ENCODE data around the gene ARHGEF38. TPM values are rescaled to one million over a fixed set of nuclear protein-coding genes. Genes with fewer than 3 reads are reported as not detected.
"Not testable (repeated sequence)": the region's sequence is repeated elsewhere in the genome, so short reads cannot be mapped to it uniquely, and the experiment has no call there.

The ARHGEF38 gene
- total and polyA plus RNA-seq, 11 donors: not detected

DNA sequence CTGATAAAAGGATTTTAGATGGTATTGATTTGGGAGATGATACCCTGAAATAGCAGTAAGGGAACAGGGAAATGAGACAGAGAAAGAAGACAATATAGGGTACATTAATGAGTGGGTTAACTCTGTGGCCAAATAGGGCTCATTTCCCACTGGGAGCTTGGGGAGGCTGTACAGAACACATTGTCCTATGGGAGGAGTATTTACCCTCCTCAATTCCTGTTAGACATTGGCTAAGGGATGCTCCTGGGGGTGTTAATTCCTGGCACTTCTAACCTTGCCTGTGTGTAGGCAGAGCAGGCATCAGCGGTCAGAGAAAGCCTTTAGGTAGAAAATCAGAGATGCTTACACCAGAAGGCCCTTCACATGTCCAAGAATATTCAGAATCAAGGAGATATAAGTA, 49.0 kb downstream of the ARHGEF38 start:
- ATAC-seq (no peak), DNase-seq (no peak)
- intact Hi-C loops (cut with DNase I): no loop called here
- Histone ChIP-seq H3K4me1 (peaks cover 0 to 16% (median 0%) of the 10 kb centered on the region in 12 donors), H3K9me3 (no peaks in the 10 kb centered on the region), H3K27ac (no peak overlapping the region), H3K4me3 (no peak overlapping the region), H3K36me3 (no peaks in the 10 kb centered on the region), H3K27me3 (peaks cover 0 to 3% (median 0%) of the 10 kb centered on the region in 9 donors)
- WGBS, 4 donors: 85 to 93% (median 88%) methylated on average over 1 of the region's 1 CpG
- no peak for TF ChIP-seq POLR2A (IDR thresholded peaks at IDR 0.05)
- TF ChIP-seq, protein P1, sequence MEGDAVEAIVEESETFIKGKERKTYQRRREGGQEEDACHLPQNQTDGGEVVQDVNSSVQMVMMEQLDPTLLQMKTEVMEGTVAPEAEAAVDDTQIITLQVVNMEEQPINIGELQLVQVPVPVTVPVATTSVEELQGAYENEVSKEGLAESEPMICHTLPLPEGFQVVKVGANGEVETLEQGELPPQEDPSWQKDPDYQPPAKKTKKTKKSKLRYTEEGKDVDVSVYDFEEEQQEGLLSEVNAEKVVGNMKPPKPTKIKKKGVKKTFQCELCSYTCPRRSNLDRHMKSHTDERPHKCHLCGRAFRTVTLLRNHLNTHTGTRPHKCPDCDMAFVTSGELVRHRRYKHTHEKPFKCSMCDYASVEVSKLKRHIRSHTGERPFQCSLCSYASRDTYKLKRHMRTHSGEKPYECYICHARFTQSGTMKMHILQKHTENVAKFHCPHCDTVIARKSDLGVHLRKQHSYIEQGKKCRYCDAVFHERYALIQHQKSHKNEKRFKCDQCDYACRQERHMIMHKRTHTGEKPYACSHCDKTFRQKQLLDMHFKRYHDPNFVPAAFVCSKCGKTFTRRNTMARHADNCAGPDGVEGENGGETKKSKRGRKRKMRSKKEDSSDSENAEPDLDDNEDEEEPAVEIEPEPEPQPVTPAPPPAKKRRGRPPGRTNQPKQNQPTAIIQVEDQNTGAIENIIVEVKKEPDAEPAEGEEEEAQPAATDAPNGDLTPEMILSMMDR (IDR thresholded peaks at IDR 0.05): no peak

DNA sequence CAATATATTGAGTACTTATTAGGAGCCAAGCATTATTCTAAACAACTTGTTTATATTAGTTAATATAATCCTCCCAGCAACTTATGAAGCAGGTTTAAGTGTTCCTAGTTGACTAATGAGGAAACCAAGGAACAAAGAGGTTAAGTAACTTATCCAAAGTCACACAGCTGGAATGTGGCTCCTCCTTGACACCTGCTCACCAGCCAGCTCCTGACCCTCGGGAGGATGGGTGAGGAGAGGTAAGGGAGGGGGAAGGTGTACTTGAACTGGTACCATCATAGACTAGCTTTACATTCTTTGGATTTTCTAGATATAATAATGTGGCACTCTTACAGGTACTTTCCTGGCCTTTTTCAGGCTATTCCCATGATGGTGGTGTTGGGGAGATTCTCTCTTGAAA, 50.7 kb downstream of the ARHGEF38 start:
- no peaks in the 10 kb centered on the region for H3K9me3 ChIP-seq
- H3K4me3 ChIP-seq: no peak overlapping the region
- TF ChIP-seq POLR2A (IDR thresholded peaks at IDR 0.05): no peak
- TF ChIP-seq, protein P1 (IDR thresholded peaks at IDR 0.05): no peak
- ATAC-seq (no peak), DNase-seq (no peak)
- H3K27me3 ChIP-seq: peaks cover 0 to 3% (median 0%) of the 10 kb centered on the region in 9 donors
- intact Hi-C loops (cut with DNase I): no loop called here
- H3K4me1 ChIP-seq: peaks cover 0 to 16% (median 0%) of the 10 kb centered on the region in 12 donors
- 35 to 72% (median 51%) methylated on average over 1 of the region's 1 CpG for WGBS, 4 donors
- H3K27ac ChIP-seq: no peak overlapping the region
- H3K36me3 ChIP-seq: no peaks in the 10 kb centered on the region

DNA sequence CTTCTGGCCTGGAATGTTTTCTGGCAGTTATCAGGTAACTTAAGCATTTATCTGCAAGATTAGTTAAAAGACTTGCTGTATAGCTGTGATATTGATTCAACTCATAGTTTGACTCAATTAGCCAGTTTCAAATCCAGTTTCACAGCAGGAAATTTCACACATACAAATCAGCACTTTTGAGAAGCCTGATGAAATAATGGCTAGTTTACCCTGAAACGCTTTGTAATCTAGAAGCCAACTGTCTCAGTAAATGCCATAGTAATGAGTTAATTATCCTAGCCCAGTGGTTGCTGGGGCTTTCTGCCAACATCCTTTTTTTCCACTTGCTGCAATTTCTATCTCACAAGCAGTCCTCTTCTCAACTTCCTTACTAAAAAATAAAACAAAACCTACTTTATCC, 53.1 kb downstream of the ARHGEF38 start:
- ATAC-seq (no peak), DNase-seq (no peak)
- H3K27ac ChIP-seq: no peak overlapping the region
- intact Hi-C loops (cut with DNase I): no loop called here
- H3K4me1 ChIP-seq: peaks cover 0 to 9% (median 0%) of the 10 kb centered on the region in 12 donors
- no peak overlapping the region for H3K4me3 ChIP-seq
- peaks cover 0 to 3% (median 0%) of the 10 kb centered on the region in 9 donors for H3K27me3 ChIP-seq
- peaks cover 0 to 6% (median 0%) of the 10 kb centered on the region in 12 donors for H3K9me3 ChIP-seq
- no peaks in the 10 kb centered on the region for H3K36me3 ChIP-seq
- 0 to 8% (median 4%) methylated on average over 1 of the region's 1 CpG for WGBS, 4 donors
- TF ChIP-seq POLR2A (IDR thresholded peaks at IDR 0.05): no peak
- TF ChIP-seq, protein P1 (IDR thresholded peaks at IDR 0.05): no peak

DNA sequence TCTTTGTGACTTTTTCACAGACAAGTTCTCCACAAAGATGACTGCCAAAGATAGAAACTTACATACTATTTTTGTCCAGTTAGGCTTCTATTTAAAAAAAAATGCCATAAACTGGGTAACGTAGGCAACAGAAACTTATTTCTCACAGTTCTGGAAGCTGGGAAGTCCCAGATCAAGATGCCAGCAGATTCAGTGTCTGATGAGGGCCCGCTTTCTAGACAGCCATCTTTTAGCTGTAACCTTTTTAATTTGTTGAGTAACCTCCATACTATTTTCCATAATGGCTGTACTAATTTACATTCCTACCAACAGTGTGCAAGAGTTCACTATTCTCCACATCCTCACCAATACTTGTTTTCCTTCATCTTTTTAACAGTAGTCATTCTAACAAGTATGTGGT, 55.5 kb downstream of the ARHGEF38 start:
- H3K27me3 ChIP-seq: no peaks in the 10 kb centered on the region
- no peak overlapping the region for H3K27ac ChIP-seq
- H3K36me3 ChIP-seq: no peaks in the 10 kb centered on the region
- 73 to 85% (median 76%) methylated on average over 2 of the region's 2 CpGs for WGBS, 4 donors
- H3K9me3 ChIP-seq: peaks cover 0 to 6% (median 0%) of the 10 kb centered on the region in 12 donors
- intact Hi-C loops (cut with DNase I): no loop called here
- ATAC-seq: no peak
- no peak overlapping the region for H3K4me3 ChIP-seq
- no peak for TF ChIP-seq POLR2A (IDR thresholded peaks at IDR 0.05)
- TF ChIP-seq, protein P1 (IDR thresholded peaks at IDR 0.05): no peak
- DNase-seq: no peak
- H3K4me1 ChIP-seq: peaks cover 0 to 9% (median 0%) of the 10 kb centered on the region in 12 donors

DNA sequence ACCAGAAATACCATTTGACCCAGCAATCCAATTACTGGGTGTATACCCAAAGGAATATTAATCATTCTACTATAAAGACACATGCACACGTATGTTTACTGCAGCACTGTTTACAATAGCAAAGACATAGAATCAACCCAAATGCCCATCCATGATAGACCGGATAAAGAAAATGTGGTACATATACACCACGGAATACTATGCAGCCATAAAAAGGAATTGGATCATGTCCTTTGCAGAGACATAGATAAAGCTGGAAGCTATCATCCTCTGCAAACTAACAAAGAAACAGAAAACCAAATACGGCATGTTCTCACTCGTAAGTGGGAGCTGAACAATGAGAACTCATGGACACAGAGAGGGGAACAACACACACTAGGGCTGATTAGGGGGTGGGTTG, 57.4 kb downstream of the ARHGEF38 start:
- 94 to 95% (median 94%) methylated on average over 5 of the region's 5 CpGs for WGBS, 4 donors
- intact Hi-C loops (cut with DNase I); H3K4me1 ChIP-seq; H3K27me3 ChIP-seq; H3K4me3 ChIP-seq; H3K27ac ChIP-seq; H3K36me3 ChIP-seq; DNase-seq; H3K9me3 ChIP-seq; ATAC-seq: not testable (repeated sequence)

Measured in heart left ventricle (tissue), 16 donors.